GM18907 (cell line): ENCODE measurements around the gene ALB.
"Not testable (repeated sequence)": the region's sequence is repeated elsewhere in the genome, so short reads cannot be mapped to it uniquely, and the experiment has no call there.

Experiments used
- ATAC-seq: cut with Tn5 transposase; IDR thresholded peaks from one replicate; pipeline ENCODE4 v1.9.1; 2021; ENCODE audit warnings: mild to moderate bottlenecking, moderate library complexity; ENCODE audit not compliant: unreplicated experiment

Gene ALB

DNA sequence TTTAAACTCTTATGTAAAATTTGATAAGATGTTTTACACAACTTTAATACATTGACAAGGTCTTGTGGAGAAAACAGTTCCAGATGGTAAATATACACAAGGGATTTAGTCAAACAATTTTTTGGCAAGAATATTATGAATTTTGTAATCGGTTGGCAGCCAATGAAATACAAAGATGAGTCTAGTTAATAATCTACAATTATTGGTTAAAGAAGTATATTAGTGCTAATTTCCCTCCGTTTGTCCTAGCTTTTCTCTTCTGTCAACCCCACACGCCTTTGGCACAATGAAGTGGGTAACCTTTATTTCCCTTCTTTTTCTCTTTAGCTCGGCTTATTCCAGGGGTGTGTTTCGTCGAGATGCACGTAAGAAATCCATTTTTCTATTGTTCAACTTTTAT lies at the start of gene ALB:
ALB (plus strand) TSS at position 246 of the 400 bp plus-strand sequence; CDS start at position 287, 41 bp downstream.
- no peak for ATAC-seq

DNA sequence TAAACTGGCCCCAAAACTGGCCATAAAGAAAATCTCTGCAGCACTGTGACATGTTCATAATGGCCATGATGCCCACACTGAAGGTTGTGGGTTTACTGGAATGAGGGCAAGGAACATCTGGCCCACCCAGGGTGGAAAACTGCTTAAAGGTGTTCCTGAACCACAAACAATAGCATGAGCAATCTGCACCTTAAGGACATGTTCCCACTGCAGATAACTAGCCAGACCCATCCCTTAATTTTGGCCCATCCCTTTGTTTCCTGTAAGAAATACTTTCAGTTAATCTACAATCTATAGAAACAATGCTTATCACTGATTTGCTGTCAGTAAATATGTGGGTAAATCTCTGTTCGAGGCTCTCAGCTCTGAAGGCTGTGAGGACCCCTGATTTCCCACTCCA lies 46.9 kb upstream of the ALB start:
- ATAC-seq: not testable (repeated sequence)

DNA sequence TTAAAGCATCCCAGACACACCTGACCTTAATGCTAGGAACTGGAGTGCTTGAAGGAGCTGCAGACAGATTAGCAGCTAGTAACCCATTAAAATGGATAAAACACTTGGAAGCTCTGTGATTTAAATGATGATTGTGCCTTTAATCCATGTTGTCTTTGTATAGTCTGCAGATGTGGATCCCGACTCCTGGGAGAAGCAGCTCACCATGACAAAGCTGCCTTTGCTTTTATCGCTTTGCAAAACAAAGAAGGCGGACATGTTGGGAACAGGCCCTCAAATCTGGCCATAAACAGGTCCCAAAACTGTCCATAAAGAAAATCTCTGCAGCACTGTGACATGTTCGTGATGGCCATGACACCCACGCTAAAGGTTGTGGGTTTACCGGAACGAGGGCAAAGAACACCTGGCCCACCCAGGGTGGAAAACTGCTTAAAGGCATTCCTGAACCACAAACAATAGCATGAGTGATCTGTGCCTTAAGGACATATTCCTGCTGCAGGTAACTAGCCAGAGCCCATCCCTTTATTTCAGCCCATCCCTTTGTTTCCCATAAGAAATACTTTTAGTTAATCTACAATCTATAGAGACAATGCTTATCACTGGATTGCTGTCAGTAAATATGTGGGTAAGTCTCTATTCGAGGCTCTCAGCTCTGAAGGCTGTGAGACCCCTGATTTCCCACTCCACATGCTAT lies 34.4 kb upstream of the ALB start:
- not testable (repeated sequence) for ATAC-seq

GRCh38 chr4:73375328-73375741 lies 28.8 kb upstream of the ALB start:
- no peak for ATAC-seq

DNA sequence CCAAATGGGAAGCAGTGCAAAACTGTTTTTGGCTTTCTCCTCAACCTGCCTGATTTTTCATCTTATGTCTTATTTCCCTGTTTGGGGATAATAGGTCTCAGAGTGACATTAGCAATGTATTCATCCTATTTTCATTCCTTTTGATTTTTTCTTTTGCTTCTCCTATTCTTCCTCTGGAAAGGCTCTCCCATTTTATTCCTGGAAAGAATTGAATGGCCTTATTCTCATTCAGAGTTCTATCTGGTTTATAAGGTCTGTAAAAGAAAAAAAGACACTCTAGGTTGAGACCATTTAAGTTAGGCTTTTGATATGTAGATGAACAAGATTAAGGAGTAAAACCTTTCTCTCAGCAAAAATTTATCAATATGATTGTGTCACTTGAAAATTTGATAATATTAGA lies 27.8 kb upstream of the ALB start:
- no peak for ATAC-seq

- no peak for ATAC-seq
These were observed 27.1 kb upstream of the ALB start for GRCh38 chr4:73376976-73377375.

DNA sequence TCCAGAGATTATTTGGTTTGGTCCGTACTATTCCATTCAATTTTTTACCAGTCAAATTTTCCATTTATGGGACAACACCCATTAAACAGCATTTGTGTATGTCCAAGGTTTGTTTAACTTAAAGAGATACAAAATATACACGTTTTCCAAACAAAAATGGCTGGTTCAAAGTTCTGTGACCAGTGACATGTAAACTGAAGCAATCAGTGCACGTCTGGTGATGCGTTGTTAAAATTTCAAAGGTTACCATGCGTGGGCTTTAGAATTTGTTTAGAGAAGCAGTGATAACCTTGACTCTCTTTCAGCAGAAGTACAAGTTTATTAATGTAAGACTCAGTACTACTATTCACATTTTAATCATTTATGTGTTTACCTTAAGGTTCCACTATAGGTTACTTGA lies 25.2 kb upstream of the ALB start:
- no peak for ATAC-seq

- ATAC-seq: no peak
These were observed 24.1 kb upstream of the ALB start for GRCh38 chr4:73379946-73380345.

DNA sequence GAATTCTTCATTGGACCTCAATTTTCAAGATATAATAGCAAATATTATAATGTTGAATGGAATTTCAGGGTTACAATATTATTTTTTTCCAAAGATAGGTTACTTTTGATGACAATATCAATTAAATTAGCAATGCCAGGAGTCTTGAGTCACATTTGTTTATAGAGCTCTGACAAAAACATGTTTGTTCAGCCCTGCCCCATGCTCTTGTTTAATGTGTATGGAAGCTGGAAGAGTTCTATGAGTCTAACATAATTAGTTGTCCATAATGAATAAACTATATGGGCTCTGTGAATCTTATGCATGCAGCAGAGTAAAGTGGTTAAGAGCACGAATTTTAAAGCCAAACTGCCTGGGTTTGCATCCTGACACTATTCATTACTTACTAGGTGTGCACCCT lies 22.9 kb upstream of the ALB start:
- ATAC-seq: no peak

DNA sequence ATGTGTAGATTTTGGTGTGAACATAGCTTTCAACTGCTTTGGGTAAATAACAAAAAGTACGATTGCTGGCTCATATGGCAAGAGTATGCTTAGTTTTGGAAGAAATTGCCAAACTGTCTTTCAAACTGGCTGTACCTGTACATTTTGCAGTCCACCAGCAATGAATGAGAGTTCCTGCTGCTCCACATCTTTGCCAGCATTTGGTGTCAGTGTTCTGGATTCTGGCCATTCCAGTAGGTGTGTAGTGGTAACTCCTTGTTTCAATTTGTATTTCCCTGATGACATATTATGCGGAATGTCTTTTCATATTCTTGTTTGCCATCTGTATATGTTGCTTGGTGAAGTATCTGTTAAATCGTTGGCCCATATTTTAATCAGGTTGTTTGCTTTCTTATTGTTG lies 20.6 kb upstream of the ALB start:
- no peak for ATAC-seq

GRCh38 chr4:73387552-73387951 lies 16.5 kb upstream of the ALB start:
- no peak for ATAC-seq

GRCh38 chr4:73388887-73389286 lies 15.2 kb upstream of the ALB start:
- ATAC-seq: no peak

DNA sequence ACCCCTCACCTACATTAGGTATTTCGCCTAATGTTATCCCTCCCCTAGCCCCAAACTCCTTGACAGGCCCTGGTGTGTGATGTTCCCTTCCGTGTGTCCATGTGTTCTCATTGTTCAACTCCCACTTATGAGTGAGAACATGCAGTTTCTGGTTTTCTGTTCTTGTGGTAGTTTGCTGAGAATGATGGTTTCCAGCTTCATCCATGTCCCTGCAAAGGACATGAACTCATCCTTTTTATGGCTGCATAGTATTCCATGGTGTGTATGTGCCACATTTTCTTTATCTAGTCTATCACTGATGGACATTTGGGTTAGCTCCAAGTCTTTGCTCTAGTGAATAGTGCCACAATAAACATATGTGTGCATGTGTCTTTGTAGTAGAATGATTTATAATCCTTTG lies 14.4 kb upstream of the ALB start:
- not testable (repeated sequence) for ATAC-seq

DNA sequence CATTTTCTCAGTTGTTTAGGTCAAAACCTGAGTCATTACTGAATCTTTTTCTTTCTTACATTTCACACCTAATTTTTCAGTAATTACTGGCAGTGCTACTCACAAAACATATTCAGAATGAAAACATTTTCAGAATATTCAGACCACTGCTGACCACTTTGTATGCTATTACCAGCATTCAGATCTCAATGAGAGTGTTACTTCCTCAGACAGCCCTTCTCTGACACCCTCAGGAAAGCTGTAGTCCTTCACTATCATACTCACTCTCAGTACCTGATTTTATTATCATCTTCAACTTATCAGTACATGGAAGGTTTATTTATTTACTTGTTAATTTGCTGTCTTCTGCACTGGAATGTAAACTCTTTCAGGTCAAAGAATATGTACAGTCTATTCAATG lies 12.3 kb upstream of the ALB start:
- no peak for ATAC-seq

DNA sequence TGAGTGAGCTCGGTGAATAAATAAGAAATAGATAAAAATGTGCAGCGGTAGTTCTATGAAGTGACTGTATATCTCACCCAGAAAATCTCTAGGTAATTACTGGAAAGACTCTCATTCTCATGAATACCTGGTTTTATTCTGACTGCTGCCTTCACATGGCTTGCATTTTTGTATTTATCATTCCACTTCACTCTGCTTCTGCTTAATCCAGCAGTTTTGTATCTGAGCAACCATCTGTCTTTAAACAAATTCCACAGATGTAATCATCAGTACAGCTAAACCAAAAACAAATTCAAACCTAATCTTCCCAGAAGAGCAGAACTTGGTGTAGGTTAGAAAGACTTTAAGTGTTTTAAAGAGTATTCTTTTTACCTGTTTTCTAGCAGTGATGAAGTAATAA lies 11.2 kb upstream of the ALB start:
- ATAC-seq: no peak

DNA sequence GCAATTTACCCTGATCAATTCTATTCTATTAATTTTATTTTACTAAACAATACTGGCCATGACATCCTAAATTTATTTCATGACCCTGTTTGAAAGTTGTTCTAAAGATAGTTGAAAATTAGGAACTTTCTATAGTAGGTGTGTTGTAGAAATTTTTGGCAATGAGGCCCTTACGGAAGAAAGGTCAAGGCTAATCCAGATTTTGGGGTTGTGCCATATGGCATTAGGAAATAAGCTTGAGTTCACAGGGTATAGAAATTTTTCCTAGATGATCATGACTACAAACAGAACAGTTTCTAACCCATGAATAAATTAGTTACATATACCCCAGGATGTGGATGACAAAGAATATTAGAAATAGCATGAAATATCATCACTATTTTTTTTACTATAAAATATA lies 7.8 kb upstream of the ALB start:
- no peak for ATAC-seq

- no peak for ATAC-seq
These were observed 6.8 kb upstream of the ALB start for GRCh38 chr4:73396993-73397972.

DNA sequence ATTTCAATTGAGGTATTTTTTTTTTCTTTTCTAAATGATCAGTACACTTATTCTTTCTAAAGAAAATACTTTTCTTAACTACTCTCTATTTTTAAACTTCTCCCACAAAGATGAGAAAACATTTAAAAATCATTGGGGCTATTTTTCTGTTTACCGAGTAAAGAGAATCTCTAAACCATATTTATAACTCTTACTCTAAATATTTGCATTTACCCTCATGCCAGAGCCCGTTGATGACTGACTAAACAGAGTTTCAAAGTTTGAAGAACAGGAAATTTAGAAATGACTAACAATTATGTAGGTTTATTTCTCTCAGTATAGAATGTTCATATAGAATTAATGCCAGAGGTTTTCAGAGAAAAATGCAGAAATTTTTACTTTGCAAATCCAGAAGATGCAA lies 2.7 kb upstream of the ALB start:
- no peak for ATAC-seq

DNA sequence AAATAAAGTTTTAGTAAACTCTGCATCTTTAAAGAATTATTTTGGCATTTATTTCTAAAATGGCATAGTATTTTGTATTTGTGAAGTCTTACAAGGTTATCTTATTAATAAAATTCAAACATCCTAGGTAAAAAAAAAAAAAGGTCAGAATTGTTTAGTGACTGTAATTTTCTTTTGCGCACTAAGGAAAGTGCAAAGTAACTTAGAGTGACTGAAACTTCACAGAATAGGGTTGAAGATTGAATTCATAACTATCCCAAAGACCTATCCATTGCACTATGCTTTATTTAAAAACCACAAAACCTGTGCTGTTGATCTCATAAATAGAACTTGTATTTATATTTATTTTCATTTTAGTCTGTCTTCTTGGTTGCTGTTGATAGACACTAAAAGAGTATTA lies 370 bp downstream of the ALB start:
- no peak for ATAC-seq

DNA sequence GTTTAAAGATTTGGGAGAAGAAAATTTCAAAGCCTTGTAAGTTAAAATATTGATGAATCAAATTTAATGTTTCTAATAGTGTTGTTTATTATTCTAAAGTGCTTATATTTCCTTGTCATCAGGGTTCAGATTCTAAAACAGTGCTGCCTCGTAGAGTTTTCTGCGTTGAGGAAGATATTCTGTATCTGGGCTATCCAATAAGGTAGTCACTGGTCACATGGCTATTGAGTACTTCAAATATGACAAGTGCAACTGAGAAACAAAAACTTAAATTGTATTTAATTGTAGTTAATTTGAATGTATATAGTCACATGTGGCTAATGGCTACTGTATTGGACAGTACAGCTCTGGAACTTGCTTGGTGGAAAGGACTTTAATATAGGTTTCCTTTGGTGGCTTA lies 1.1 kb downstream of the ALB start:
- no peak for ATAC-seq

DNA sequence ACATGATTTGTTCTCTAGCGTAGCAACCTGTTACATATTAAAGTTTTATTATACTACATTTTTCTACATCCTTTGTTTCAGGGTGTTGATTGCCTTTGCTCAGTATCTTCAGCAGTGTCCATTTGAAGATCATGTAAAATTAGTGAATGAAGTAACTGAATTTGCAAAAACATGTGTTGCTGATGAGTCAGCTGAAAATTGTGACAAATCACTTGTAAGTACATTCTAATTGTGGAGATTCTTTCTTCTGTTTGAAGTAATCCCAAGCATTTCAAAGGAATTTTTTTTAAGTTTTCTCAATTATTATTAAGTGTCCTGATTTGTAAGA lies 2.4 kb downstream of the ALB start:
- ATAC-seq: no peak

- ATAC-seq: no peak
These were observed 3.2 kb downstream of the ALB start for GRCh38 chr4:73407227-73407673.
